ENCODE results near the gene ARSG. TPM values are rescaled to one million over a fixed set of nuclear protein-coding genes. Genes with fewer than 3 reads are reported as not detected.

Gene ARSG
- polyA plus RNA-seq, 2 of the 4 experiments (the other 2 are of a cell fraction) = 0.57 to 1.7 TPM

GRCh38 chr17:68317458-68317857, 26.2 kb downstream of the ARSG start:
- WGBS (ENCODE audit: missing lambda C conversion rate) = 87% methylated on average over 6 of the region's 6 CpGs
- Histone ChIP-seq H3K27ac (no peak overlapping the region), H3K4me2 (no peak overlapping the region), H3K4me3 (no peak overlapping the region), H3K9me3 (no peaks in the 10 kb centered on the region), H3K4me1 (peaks cover 15% of the 10 kb centered on the region)
- no peak for ATAC-seq
- DNase-seq (ENCODE audit: low read depth in 1 of 2, low spot score in 1 of 2) = no peak
- no peak for FAIRE-seq
- ChIA-PET CTCF (interaction anchor here (0.6 to 2.6 kb wide), 5 partner anchors 11 to 119 kb away, joined by 3 to 11 read pairs (median 4); no protein-coding TSS in a partner anchor), POLR2A (interaction anchor here (1.2 kb wide), 1 partner anchor 26 kb away, joined by 3 read pairs; the partner anchor contains the start of gene ARSG)
- TF ChIP-seq CTCF (IDR thresholded peaks at IDR 0.05) = no peak
- no peak for TF ChIP-seq JUN (IDR thresholded peaks at IDR 0.05)
- no peak for TF ChIP-seq BHLHE40 (IDR thresholded peaks at IDR 0.05; ENCODE audit: low read depth, low read length)
- TF ChIP-seq ZC3H11A (IDR thresholded peaks at IDR 0.05) = no peak
- TF ChIP-seq MAFK (IDR thresholded peaks at IDR 0.05; ENCODE audit: partially characterized antibody) = no peak
- no peak for TF ChIP-seq ESRRA (IDR thresholded peaks at IDR 0.05; ENCODE audit: borderline replicate concordance, low read length)
- no peak for TF ChIP-seq ZNF302 (CRISPR knock-in tag; IDR thresholded peaks at IDR 0.05)
- TF ChIP-seq ATOH8 (CRISPR knock-in tag; IDR thresholded peaks at IDR 0.05; ENCODE audit: low read depth) = no peak
- no peak for TF ChIP-seq RAD21 (conservative IDR thresholded peaks at IDR 0.05 in 1 of 2, IDR thresholded peaks at IDR 0.05 in 1 of 2)
- TF ChIP-seq HOXB5 (CRISPR knock-in tag; IDR thresholded peaks at IDR 0.05) = no peak
- TF ChIP-seq TFCP2L1 (CRISPR knock-in tag; IDR thresholded peaks at IDR 0.05) = no peak

GRCh38 chr17:68318103-68318991, 27.1 kb downstream of the ARSG start:
- no peaks in the 10 kb centered on the region for H3K9me3 ChIP-seq
- ATAC-seq (peak; percentile 67 to 84), DNase-seq (ENCODE audit: low read depth in 1 of 2, low spot score in 1 of 2) (peak; percentile 43 to 53), FAIRE-seq (no peak)
- no peak overlapping the region for H3K27ac ChIP-seq
- TF ChIP-seq JUNB (IDR thresholded peaks at IDR 0.05) = 0 out of 2 replicates have a peak, but pooled peaks have one; percentile 21
- TF ChIP-seq FOSL2 (IDR thresholded peaks at IDR 0.05) = no peak
- TF ChIP-seq FOSL2 (CRISPR knock-in tag; IDR thresholded peaks at IDR 0.05) = peak; percentile 54
- no peak for TF ChIP-seq PHF8 (IDR thresholded peaks at IDR 0.05; ENCODE audit: borderline replicate concordance, low read depth)
- no peak for TF ChIP-seq CHD4 (IDR thresholded peaks at IDR 0.05; ENCODE audit: borderline replicate concordance)
- CTCF ChIA-PET = interaction anchor here (0.6 to 2.6 kb wide), 7 partner anchors 10 to 118 kb away, joined by 3 to 11 read pairs (median 3); no protein-coding TSS in a partner anchor
- peaks cover 11% of the 10 kb centered on the region for H3K4me1 ChIP-seq
- peak overlapping the region; percentile 11; the same call in 2 of the 3 replicates for H3K4me2 ChIP-seq
- POLR2A ChIA-PET = interaction anchor here (1.2 kb wide), 1 partner anchor 27 kb away, joined by 3 read pairs; the partner anchor contains the start of gene ARSG
- H3K4me3 ChIP-seq = no peak overlapping the region
- 35% methylated on average over 8 of the region's 8 CpGs for WGBS (ENCODE audit: missing lambda C conversion rate)

GRCh38 chr17:68319410-68320162, 28.3 kb downstream of the ARSG start:
- DNase-seq (ENCODE audit: low read depth in 1 of 2, low spot score in 1 of 2) (no peak), FAIRE-seq (no peak), ATAC-seq (no peak)
- Histone ChIP-seq H3K4me2 (no peak overlapping the region), H3K9me3 (no peaks in the 10 kb centered on the region), H3K4me3 (no peak overlapping the region), H3K4me1 (peaks cover 11% of the 10 kb centered on the region), H3K27ac (no peak overlapping the region)
- CTCF ChIA-PET = interaction anchor here (1.0 to 2.8 kb wide), 3 partner anchors 10 to 112 kb away, joined by 4 to 11 read pairs (median 8); no protein-coding TSS in a partner anchor
- TF ChIP-seq FOSB (CRISPR knock-in tag; IDR thresholded peaks at IDR 0.05) = no peak
- no peak for TF ChIP-seq EHMT2 (IDR thresholded peaks at IDR 0.05; ENCODE audit: low read depth)
- POLR2A ChIA-PET = no interaction called here
- 83% methylated on average over 12 of the region's 12 CpGs for WGBS (ENCODE audit: missing lambda C conversion rate)
